K562 (cell line): Measurements from ENCODE around the gene FXYD3. TPM values are rescaled to one million over a fixed set of nuclear protein-coding genes. Genes with fewer than 3 reads are reported as not detected.
A peak's percentile ranks its signal among the peaks of the same experiment; 100 is the strongest.

Source experiments
- MGA ChIP-seq: fragments of 450-650 bp; IDR thresholded peaks from 2 replicates; pipeline ENCODE4 v1.6.1; 2016; ENCODE audit warnings: mild to moderate bottlenecking, moderate library complexity
- SIN3B ChIP-seq: fragments of 450-650 bp; IDR thresholded peaks from 2 replicates; pipeline ENCODE4 v1.6.1; 2017; ENCODE audit warnings: low read depth, mild to moderate bottlenecking, moderate library complexity
- TRIM24 ChIP-seq, 2 experiments: fragments of 450-650 bp; IDR thresholded peaks; 2 replicates each; pipeline ENCODE4 v1.6.1; 2016
- ZBTB9 ChIP-seq: fragments of 450-650 bp; formaldehyde crosslinking; IDR thresholded peaks from 2 replicates; pipeline ENCODE4 v1.4.0; 2020; ENCODE audit warnings: mild to moderate bottlenecking, moderate library complexity
- polyA plus RNA-seq, 8 experiments: library from polyadenylated mRNA; depleted of rRNA in 4 of 8; stranded (reverse) in 5 of 8; unstranded in 3 of 8; fragments of >200 nt; fragmentation: Nextera tagmentation in 2 of 8; fragmentation: Illumina TruSeq in 1 of 8; extraction: Ambion mirVana in 2 of 8; extraction: Trizol in 1 of 8; gene quantifications; 2 replicates each; pipeline versions ENCODE4 v1.2.1 to v1.2.3, GENCODE V29; 2011 to 2014; ENCODE audit warnings: inconsistent platforms in 1 of 8, missing spikeins in 1 of 8
- total RNA-seq, 7 experiments: library from RNA; depleted of rRNA in 6 of 7; stranded (reverse); fragments of >200 nt in 6 of 7; fragmentation: Illumina TruSeq in 2 of 7; extraction: Trizol in 2 of 7; gene quantifications; 2 replicates each; pipeline versions ENCODE4 v1.2.1 to v1.2.3, GENCODE V29; 2011 to 2021; ENCODE audit warnings: low replicate concordance in 1 of 7

Gene FXYD3
- total and polyA plus RNA-seq, 9 of the 15 experiments (the other 6 are each of a cell fraction or from before 2014, with no cell fraction given): 0.24 TPM; not detected in 8

GRCh38 chr19:35166100-35167063, 50.8 kb downstream of the FXYD3 start (continued):
- TF ChIP-seq MGA (peak; percentile 68), TRIM24 (IDR thresholded peaks at IDR 0.05) (peak; percentile 19 to 72; a peak in 3 of 4 replicates), ZBTB9 (CRISPR knock-in tag) (peak; percentile 64; the same call in 1 of the 2 replicates), SIN3B (no peak)
